ENCODE measurements around the gene RHEB. TPM values are rescaled to one million over a fixed set of nuclear protein-coding genes. Genes with fewer than 3 reads are reported as not detected.

The RHEB gene
- total and polyA plus RNA-seq, 2 of the 13 experiments (the other 11 are each of a cell fraction or from before 2014, with no cell fraction given), result 55.0 to 77.6 TPM

GRCh38 chr7:151452680-151453325 is 66.9 kb downstream of the RHEB start:
- in situ Hi-C loops (cut with HindIII; ENCODE audit: extremely low pct_ligation_motif_present, low pct_unique_long_range_greater_than_20kb), result no loop called here

More at GRCh38 chr7:151452680-151453325, 66.9 kb downstream of the RHEB start:
- 42% methylated on average over 11 of the region's 15 CpGs for WGBS (ENCODE audit: low lambda C conversion rate)
- intact Hi-C loops (cut with micrococcal nuclease; ENCODE audit: unreplicated experiment), result no loop called here
- Histone ChIP-seq H2AFZ (ENCODE audit: low read length) (no peak overlapping the region), H4K20me1 (ENCODE audit: insufficient read depth, low read length) (no peaks in the 10 kb centered on the region), H3K27me3 (ENCODE audit: control insufficient read depth in 1 of 2, insufficient read depth in 2 of 2, low read length in 2 of 2) (peaks cover 9 to 53% of the 10 kb centered on the region in 2 experiments; a peak in 4 of 5 replicates), H3K9me3 (ENCODE audit: low read length) (no peaks in the 10 kb centered on the region), H3K4me2 (ENCODE audit: low read depth, low read length) (no peak overlapping the region), H3K4me3 (replicated peaks in 1 of 3; ENCODE audit: insufficient read depth in 1 of 3, low read depth in 2 of 3, low read length in 3 of 3) (no peak overlapping the region), H3K4me1 (ENCODE audit: insufficient read depth, low read length) (no peaks in the 10 kb centered on the region), H3K36me3 (replicated peaks in 1 of 2; ENCODE audit: control insufficient read depth in 1 of 2, insufficient read depth in 2 of 2, low read length in 2 of 2) (no peaks in the 10 kb centered on the region), H3K9ac (ENCODE audit: insufficient read depth, low read depth, low read length) (no peak overlapping the region), H3K79me2 (ENCODE audit: insufficient read depth, low read length) (no peaks in the 10 kb centered on the region), H3K27ac (ENCODE audit: extremely low read length, insufficient read depth, low read length) (no peak overlapping the region)
- no TSS peak for BruUV-seq (replicated peaks)
- no peak for ATAC-seq
- FAIRE-seq, result no peak
- TF ChIP-seq SP140L (CRISPR knock-in tag; IDR thresholded peaks at IDR 0.05; ENCODE audit: borderline replicate concordance), result no peak
- no peak for TF ChIP-seq KAT7 (CRISPR knock-in tag; IDR thresholded peaks at IDR 0.05; ENCODE audit: borderline replicate concordance)
- no peak for TF ChIP-seq MIER3 (CRISPR knock-in tag; IDR thresholded peaks at IDR 0.05; ENCODE audit: borderline replicate concordance)
- TF ChIP-seq, protein P1, sequence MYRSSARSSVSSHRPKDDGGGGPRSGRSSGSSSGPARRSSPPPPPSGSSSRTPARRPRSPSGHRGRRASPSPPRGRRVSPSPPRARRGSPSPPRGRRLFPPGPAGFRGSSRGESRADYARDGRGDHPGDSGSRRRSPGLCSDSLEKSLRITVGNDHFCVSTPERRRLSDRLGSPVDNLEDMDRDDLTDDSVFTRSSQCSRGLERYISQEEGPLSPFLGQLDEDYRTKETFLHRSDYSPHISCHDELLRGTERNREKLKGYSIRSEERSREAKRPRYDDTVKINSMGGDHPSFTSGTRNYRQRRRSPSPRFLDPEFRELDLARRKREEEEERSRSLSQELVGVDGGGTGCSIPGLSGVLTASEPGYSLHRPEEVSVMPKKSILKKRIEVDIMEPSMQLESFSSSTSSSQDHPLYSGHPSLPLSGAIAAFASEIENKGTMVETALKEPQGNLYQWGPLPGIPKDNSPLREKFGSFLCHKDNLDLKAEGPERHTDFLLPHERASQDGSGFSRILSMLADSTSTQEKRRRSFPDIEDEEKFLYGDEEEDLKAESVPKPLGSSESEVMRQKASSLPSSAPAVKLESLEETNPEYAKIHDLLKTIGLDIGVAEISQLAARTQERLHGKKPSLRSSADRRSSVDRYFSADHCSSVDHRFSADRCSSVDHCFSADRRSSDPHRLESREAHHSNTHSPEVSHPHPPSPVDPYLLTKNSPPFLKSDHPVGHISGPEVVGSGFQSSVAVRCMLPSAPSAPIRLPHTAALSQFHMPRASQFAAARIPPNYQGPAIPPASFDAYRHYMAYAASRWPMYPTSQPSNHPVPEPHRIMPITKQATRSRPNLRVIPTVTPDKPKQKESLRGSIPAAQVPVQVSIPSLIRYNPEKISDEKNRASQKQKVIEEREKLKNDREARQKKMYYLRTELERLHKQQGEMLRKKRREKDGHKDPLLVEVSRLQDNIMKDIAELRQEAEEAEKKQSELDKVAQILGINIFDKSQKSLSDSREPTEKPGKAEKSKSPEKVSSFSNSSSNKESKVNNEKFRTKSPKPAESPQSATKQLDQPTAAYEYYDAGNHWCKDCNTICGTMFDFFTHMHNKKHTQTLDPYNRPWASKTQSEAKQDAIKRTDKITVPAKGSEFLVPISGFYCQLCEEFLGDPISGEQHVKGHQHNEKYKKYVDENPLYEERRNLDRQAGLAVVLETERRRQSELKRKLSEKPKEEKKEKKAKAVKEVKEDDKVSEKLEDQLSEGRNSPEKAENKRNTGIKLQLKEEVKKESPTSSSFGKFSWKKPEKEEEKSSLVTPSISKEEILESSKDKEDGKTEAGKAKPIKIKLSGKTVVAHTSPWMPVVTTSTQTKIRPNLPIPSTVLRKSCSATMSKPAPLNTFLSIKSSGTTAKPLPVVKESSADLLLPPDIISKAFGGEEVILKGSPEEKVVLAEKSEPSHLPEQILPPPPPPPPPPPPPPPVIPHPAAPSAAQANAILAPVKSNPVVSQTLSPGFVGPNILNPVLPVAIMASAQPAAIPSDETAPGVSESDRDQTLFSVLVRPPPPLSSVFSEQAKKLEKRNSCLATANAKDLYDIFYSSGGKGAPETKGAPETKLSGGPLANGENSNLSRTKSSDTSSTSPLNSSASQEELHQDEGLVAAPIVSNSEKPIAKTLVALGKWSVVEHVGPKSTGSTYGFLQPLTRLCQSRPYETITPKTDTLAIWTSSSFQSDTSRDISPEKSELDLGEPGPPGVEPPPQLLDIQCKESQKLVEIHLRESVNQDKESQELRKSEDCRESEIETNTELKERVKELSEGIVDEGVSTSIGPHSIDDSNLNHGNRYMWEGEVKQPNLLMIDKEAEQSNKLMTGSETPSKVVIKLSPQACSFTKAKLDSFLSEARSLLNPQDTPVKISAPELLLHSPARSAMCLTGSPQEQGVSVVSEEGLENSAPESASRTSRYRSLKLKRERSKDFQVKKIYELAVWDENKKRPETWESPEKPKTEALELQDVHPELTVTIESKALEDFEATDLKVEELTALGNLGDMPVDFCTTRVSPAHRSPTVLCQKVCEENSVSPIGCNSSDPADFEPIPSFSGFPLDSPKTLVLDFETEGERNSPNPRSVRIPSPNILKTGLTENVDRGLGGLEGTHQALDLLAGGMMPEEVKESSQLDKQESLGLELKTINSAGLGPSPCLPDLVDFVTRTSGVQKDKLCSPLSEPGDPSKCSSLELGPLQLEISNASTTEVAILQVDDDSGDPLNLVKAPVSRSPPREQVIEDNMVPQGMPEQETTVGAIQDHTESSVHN (CRISPR knock-in tag; IDR thresholded peaks at IDR 0.05), result no peak
- DNase-seq (ENCODE audit: low spot score), result no peak
- POLR2A ChIA-PET, result no interaction called here
- CTCF ChIA-PET (ENCODE audit: low intra/inter-chr PET ratio, low total read pairs), result no interaction called here

Measured in HepG2 (cell line).